GM21381 (cell line): ENCODE data around the gene ACSM4.
"Not testable (repeated sequence)": the region's sequence is repeated elsewhere in the genome, so short reads cannot be mapped to it uniquely, and the experiment has no call there.

Experiments used
- ATAC-seq: cut with Tn5 transposase; IDR thresholded peaks from one replicate; pipeline ENCODE4 v1.9.1; 2021; ENCODE audit warnings: mild to moderate bottlenecking, moderate library complexity; ENCODE audit not compliant: unreplicated experiment

ACSM4 gene

DNA sequence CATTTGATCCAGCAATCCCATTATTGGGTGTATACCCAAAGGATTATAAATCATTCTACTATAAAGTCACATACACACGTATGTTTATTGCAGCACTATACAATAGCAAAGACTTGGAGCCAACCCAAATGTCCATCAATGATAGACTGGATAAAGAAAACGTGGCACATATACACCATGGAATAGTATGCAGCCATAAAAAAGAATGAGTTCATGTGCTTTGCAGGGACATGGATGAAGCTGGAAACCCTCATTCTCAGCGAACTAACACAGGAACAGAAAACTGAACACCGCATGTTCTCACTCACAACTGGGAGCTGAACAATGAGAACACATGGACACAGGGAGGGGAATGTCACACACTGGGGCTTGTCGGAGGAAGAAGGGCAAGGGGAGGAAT lies 33.9 kb downstream of the ACSM4 start:
- not testable (repeated sequence) for ATAC-seq

DNA sequence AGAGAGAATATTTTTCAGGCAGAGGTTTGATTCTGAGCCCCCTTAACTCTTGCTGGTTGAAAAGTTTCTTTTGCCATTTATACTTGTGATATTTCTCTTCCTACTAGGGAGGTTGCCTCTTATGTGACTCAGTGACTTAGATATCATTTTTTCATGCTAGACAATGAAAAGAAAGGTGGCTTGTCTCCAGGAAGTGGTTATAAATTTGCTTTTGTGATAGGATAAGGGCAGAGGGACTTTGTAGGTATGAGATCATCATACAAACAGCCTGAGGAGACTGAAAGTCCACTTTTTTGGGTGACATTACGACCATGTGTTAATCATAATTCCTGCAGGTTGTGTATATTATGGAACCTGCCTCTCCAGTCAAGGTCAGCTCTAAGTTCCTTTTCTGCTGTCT lies 35.8 kb downstream of the ACSM4 start:
- ATAC-seq = no peak

DNA sequence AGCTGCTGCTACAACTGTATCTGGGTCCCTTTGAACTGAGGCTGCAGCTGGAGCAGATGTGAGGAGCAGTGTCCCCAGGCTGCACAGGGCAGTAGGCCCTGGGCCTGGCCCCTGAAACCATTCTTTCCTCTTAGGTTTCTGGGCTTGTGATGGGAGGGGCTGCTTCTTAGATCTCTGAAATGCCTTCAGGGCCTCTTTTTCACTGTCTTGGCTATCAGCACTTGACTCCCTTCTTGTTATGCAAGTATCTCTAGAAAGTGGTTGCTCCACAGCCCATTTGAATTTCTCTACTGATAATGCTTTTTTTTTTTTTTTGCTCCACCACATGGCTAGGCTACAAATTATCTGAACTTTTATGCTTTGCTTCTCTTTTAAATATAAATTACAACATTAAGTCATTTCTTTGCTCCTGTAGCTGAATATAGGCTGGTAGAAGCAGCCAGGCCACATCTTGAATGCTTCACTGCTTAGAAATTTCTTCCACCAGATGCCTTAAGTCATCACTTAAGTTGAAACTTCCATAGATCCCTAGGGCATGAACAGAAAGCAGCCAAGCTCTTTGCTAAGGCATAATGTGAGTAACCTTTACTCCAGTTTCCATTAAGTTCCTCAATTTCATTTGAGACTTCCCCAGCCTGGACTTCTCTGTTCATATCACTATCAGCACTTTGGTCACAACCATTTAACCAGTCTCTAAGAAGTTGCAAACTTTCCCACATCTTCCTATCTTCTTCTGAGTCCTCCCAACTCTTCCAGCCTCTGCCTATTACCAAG lies 41.1 kb downstream of the ACSM4 start:
- ATAC-seq = no peak

DNA sequence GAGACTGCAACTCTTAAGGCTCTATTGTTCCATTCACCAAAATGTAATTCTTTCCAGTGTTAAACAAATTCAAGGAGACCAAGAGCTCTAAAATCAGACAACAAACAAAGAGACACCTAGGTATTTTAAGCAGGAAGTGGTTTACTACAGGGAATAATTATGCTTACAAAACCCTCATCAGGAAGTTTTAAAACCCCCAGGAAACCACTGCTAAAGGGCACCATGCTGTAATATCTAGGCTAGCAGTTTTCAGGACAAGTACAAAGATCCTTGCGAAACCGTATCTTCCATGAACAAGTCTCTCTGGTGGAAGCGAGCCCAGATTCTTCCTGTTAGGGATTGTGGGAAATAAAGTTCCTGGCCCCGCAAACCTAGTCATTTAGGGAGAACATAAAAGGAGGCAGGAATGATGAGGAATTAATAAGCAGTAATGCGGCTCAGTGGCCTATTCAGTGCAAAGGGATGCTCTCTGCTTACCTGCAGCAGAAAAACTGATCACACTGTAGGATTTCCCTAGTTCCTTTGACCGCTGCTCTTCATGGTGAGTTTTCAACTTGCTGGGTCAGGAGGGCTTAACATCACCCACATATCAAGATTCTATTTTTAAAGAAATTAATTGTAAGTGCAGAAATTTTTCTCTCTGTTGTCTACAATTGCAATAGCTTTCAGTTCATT lies 42.8 kb downstream of the ACSM4 start:
- no peak for ATAC-seq

DNA sequence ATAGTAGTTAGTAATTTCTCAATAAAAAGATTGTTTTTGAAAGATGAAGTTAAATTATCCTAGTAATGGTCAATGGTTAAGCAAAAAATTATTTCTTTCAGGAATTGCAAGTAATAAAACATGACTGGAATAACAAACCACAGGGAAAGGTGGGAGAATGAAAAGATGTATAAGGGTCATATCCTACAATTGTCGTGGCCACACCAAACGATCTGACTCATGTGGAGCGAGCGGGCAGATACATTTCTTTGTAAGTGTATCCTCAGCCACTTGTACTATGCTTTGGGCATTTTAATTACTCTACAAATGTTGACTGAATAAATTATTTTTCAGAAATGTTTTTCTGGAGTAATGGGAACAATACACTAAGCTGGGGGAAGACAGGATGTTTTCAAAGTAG lies 45.5 kb downstream of the ACSM4 start:
- ATAC-seq = no peak

DNA sequence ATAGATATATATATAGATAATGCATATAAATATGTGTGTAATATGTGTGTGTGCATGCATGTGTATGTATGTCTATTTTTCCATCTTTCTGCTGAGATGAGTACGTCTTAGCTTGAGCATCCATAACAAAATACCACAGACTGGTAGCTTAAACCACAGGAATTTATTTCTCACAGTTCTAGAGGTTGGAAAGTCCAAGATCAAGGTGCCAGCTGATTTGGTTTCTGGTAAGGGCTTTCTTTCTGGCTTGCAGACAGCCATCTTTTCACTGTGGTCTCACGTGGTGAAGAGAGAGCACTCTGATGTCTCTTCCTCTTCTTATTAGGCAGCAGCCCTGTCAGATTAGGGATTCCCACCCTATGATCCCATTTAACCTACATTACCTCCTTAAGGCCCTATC lies 47.3 kb downstream of the ACSM4 start:
- ATAC-seq = no peak

DNA sequence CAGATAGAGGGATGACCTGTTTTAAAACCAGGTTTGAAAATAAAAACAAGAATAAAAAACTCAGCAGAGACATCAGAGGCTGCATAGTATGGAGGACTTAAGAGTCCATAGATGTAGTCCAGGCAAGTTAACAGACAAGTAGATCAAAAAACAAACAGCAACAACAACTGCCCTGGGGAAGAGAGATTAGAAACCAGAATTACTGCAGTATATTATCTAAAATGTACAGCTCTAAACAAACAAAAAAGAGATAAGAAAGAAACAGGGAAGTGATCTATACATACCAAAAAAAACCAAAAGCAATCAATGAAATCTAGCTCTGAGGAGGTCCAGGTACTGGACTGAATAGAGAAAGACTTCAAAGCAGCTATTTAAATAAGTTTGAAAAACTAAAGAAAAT lies 48.8 kb downstream of the ACSM4 start:
- no peak for ATAC-seq

DNA sequence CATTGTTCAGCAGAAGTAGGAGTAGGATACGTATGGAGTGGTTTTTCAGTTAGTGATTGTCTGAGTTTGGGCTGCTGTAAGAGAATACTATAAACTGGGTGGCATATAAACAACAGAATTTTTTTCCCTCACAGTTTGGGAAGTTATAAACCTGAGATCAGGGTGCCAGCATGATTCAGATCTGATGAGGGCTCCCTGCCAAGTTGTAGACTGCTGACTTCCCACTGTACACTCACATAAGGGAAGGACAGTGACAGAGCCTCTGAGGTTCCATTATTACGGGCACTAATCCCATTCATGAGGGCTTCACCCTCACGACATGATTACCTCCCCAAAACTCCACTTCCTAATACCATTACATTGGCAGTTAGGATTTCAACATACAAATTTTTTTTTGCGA lies 50.7 kb downstream of the ACSM4 start:
- ATAC-seq = no peak

DNA sequence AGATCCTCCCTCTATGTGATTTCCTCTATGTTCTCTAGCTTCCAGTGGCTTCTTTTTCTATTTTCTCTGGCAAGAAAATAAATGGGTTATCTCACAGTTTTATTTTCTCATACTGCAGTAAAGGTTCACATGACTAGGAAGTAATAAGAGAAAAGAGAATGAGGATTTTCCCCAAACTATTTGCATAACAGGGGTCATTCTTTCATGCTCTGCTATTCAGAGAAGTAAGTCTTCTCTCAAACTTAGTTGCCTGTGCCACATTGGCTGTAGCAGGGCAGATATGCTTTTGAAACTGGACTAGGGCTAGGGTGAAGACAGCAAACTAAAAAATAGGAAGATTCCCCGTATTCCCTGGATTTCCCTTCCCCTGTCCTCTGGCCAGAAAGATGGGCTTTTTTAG lies 57.4 kb downstream of the ACSM4 start:
- ATAC-seq = no peak

DNA sequence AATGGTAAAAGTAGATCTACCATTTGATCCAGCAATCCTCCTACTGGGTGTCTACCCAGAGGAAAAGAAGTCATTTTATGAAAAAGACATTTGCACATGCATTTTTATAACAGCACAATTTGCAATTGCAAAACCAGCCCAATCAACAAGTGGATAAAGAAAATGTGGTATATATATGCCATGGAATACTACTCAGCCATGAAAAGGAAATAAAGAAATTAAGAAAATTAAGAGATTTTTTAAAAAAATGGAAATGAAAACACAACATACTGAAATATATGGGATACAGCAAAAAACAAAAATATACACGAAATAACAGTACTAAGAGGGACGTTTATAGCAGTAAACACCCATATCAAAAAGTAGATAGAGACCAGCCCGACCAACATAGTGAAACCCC lies 58.9 kb downstream of the ACSM4 start:
- no peak for ATAC-seq

DNA sequence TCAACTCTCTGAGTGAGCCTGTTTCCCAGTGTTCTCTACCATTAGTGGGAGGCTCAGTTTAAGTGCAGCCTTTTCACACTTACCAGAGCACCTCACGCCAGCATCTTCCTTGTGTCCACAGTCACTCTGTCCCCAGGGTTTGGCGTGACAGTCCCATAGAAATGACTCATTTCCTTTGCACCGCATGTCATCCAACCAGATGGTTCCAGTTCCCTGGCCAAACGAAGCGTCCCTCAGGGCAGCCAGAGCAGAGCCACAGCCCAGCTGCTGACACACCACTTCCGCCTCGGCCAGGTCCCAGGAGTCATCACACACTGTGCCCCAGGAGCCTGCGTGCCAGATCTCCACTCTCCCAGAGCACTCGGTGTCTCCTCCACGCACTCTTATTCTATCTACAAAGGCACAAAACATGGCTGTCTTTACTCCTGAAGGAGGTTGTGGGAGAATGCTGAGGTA lies 65.4 kb downstream of the ACSM4 start:
- ATAC-seq = peak; percentile 81

DNA sequence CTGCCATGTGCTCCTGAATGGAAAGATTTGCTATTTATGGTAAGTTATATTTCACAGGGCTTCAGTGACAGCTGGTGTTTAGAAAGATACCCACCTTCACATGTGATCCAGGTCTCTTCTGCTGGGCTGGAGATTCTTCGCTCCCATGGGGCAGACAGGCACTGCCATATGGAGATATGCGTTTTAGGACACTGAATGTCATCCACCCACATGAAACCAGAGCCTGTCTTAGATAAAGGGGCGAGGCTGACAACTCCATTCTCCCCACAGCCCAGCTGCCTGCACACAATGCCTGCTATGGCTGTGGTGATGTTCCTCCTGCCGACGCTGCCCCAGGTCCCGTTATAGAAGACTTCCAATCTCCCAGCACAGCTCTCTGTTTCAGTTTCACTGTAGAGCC lies 69.4 kb downstream of the ACSM4 start:
- ATAC-seq = no peak

DNA sequence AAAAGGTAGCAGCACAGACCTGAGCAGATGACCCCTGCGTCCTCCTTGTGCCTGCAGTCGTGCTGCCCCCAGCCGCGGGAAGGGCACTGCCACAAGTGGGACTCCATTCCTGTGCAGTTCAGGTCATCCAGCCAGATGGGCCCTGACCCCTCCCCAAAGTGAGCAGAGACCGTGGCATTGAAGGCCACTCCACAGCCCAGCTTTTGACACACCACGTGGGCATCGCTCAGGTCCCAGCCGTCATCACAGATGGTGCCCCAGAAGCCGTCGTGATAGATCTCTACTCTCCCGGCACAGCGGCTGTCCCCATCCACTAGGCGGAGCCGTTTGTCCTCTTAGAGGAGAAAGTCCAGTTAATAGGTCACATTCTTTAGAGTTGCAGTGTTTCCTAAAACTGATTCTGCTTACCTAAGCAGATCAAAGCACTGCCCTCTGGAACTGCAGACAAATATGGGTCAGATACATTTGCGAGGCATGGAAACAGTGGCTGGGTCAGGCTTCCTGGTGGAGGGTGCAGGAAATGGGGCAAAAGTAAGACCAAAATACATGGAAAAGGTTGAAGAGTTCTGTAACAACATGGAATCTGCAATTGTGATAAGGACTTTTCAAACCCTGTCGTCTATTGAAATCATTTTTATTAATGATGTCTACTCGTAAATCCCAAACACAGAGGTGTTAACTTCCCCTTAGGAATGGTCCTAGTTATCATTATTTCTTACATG lies 70.7 kb downstream of the ACSM4 start:
- ATAC-seq = no peak

DNA sequence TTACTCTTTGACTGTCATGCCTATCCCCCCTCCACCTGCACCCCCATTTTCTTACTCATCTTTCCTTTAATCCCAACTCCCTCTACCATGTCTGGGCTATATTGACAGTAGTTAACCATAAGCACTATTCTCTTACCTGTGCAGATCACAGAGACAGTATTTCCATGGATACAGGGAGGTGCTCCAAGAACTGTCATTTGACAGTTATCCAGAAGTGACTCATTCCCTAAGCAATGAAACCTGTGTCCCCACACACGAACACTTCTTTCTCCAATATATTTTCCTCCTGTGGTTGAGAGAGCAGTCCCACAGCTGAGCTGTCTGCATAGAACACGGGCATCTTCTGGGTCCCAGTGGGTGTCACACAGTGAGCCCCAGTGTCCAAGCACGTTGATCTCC lies 71.3 kb downstream of the ACSM4 start:
- ATAC-seq = no peak

DNA sequence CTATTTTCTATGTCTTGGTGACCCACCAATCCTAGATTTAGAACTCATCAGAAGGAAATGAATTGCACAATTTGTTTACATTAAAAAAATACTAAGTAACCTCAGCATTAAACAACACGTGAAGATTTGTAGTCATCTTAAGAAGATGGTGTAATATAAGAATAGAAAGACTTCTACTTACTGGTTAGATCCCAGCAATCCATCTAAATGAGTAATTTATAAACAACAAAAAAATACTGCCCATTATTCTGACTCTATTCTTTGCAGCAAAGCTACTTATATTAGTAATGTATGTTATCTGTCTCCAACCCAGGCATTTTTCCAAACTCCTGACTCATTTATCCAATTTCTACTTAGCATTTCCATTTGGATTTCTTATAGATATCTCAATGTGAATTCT lies 72.3 kb downstream of the ACSM4 start:
- no peak for ATAC-seq
